Left lung (tissue), 10 donors: ENCODE data around the gene GLT8D2. TPM values are rescaled to one million over a fixed set of nuclear protein-coding genes. Genes with fewer than 3 reads are reported as not detected.

Experiments used
- ATAC-seq: fragments of 200-7000 bp; cut with Tn5 transposase; one replicate; pipeline ENCODE4 v1.9.1; 2020; ENCODE audit warnings: moderate library complexity
- DNase-seq, 4 donors: peaks; one replicate each; pipeline ENCODE4 v3.0.0-alpha.2; 2013 to 2020
- H3K27ac ChIP-seq, 2 donors: fragments of 200-600 bp; sonication (generic) in 1 of 2; one replicate each; pipeline versions ENCODE4 v1.5.0 to v1.8.0; 2020 to 2021
- H3K27me3 ChIP-seq, 2 donors: fragments of 200-600 bp; sonication (generic) in 1 of 2; one replicate each; pipeline versions ENCODE4 v1.5.0 to v1.8.0; 2020 to 2021
- H3K36me3 ChIP-seq, 2 donors: fragments of 200-600 bp; sonication (generic) in 1 of 2; one replicate each; pipeline versions ENCODE4 v1.5.0 to v1.8.0; 2020 to 2021
- H3K4me1 ChIP-seq, 2 donors: fragments of 200-600 bp; one replicate each; pipeline ENCODE4 v1.8.0; 2021
- H3K4me3 ChIP-seq, 2 donors: fragments of 200-600 bp; sonication (generic) in 1 of 2; one replicate each; pipeline versions ENCODE4 v1.5.0 to v1.8.0; 2020 to 2021; ENCODE audit warnings: mild to moderate bottlenecking in 1 of 2
- H3K9me3 ChIP-seq, 2 donors: fragments of 200-600 bp; sonication (generic) in 1 of 2; one replicate each; pipeline versions ENCODE4 v1.5.0 to v1.8.0; 2020 to 2021
- intact Hi-C, 2 donors: fragments of 100-400 bp; cut with DNase I; formaldehyde crosslinking; loops; one replicate each; pipeline versions ENCODE4 v1.11.2 to v1.14.2; 2022
- polyA plus RNA-seq, 6 donors: library from polyadenylated mRNA; unstranded; fragments of 120-200 nt; gene quantifications; one replicate each; pipeline ENCODE4 v1.2.1, GENCODE V29; 2013; ENCODE audit not compliant: insufficient read length in 6 of 6
- total RNA-seq, 2 donors: library from RNA; stranded (reverse); fragmentation: NEBNext Ultra II Directional; extraction: Animal tissue kit (Norgen Biotek cat#: 25700); gene quantifications; one replicate each; pipeline ENCODE4 v1.2.1, GENCODE V29; 2021
- TF ChIP-seq, protein P1 (sequence below), 2 donors: fragments of 200-600 bp; sonication (generic) in 1 of 2; IDR thresholded peaks; one replicate each; pipeline versions ENCODE4 v1.5.0 to v1.8.0; 2021; ENCODE audit warnings: antibody characterized with exemption in 2 of 2
- donor health status: DM: no; HTN: yes; CAD: no.
- donor health status: DM: no; HTN: no; CAD: no.

GLT8D2 gene
- total and polyA plus RNA-seq, 8 donors, result 7.5 to 34.6 (median 25.1) TPM

GRCh38 chr12:103965255-103965589, 84.8 kb downstream of the GLT8D2 start:
- Histone ChIP-seq H3K4me1 (peaks cover 8 to 57% of the 10 kb centered on the region in 2 donors), H3K27ac (peak overlapping the region; percentile 96 to 97), H3K9me3 (no peaks in the 10 kb centered on the region), H3K36me3 (no peaks in the 10 kb centered on the region), H3K4me3 (peak overlapping the region; percentile 86 to 96), H3K27me3 (no peaks in the 10 kb centered on the region)
- intact Hi-C loops, result no loop called here
- DNase-seq (no peak), ATAC-seq (no peak)
- TF ChIP-seq, protein P1, sequence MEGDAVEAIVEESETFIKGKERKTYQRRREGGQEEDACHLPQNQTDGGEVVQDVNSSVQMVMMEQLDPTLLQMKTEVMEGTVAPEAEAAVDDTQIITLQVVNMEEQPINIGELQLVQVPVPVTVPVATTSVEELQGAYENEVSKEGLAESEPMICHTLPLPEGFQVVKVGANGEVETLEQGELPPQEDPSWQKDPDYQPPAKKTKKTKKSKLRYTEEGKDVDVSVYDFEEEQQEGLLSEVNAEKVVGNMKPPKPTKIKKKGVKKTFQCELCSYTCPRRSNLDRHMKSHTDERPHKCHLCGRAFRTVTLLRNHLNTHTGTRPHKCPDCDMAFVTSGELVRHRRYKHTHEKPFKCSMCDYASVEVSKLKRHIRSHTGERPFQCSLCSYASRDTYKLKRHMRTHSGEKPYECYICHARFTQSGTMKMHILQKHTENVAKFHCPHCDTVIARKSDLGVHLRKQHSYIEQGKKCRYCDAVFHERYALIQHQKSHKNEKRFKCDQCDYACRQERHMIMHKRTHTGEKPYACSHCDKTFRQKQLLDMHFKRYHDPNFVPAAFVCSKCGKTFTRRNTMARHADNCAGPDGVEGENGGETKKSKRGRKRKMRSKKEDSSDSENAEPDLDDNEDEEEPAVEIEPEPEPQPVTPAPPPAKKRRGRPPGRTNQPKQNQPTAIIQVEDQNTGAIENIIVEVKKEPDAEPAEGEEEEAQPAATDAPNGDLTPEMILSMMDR (IDR thresholded peaks at IDR 0.05), result no peak

DNA sequence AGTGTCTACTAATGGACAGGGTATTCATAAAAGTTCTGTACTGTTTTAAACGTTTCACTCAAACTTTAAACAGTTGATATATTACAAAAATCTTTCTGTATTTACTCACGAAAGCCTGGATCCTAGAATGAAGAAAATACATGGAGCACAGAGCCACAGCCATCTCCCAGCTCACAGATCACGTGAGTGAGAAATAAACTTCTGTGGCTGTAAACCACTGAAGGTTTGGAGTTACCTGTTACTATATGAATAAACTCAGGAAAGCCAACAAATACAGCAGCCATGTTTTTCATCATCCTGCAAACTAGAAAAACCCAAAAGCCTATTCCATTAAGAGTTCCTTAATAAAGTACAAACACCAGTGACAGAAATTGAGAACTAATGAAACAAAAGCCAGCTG, 85.2 kb downstream of the GLT8D2 start:
- DNase-seq (no peak), ATAC-seq (no peak)
- H3K27ac ChIP-seq, result peak overlapping the region; percentile 96 to 97
- peak overlapping the region; percentile 86 to 96 for H3K4me3 ChIP-seq
- peaks cover 8 to 53% of the 10 kb centered on the region in 2 donors for H3K4me1 ChIP-seq
- no peaks in the 10 kb centered on the region for H3K36me3 ChIP-seq
- no peaks in the 10 kb centered on the region for H3K27me3 ChIP-seq
- TF ChIP-seq, protein P1 (IDR thresholded peaks at IDR 0.05), result no peak
- no peaks in the 10 kb centered on the region for H3K9me3 ChIP-seq
- intact Hi-C loops, result no loop called here

GRCh38 chr12:103962493-103962892, 87.5 kb downstream of the GLT8D2 start:
- intact Hi-C loops, result no loop called here
- Histone ChIP-seq H3K4me1 (peaks cover 8 to 31% of the 10 kb centered on the region in 2 donors), H3K36me3 (no peaks in the 10 kb centered on the region), H3K27ac (no peak overlapping the region), H3K27me3 (no peaks in the 10 kb centered on the region), H3K4me3 (no peak overlapping the region), H3K9me3 (no peaks in the 10 kb centered on the region)
- DNase-seq (no peak), ATAC-seq (no peak)
- TF ChIP-seq, protein P1 (IDR thresholded peaks at IDR 0.05), result no peak

DNA sequence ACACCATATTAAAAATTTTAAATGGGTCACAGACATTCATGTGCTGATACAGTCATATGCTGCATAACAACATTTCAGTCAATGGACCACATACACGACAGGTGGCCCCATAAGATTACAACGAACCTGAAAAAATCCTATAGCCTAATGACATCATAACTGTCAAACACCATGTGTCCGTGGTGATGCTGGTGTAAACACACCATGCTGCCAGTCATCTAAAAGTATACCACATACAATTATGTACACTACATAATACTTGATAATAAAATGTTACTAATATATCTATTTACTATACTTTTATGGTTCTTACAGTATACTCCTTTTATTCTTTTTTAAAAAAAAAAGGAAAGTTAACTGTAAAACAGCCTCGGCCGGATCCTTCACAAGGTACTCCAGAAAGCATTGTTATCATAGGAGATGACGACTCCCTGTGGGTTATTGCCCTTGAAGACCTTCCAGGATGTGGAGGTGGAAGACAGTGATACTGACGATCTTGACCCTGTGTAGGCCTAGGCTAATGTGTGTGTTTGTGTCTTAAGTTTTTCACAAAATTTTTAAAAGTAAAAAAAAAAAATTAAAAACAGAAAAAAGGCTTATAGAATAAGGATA, 89.3 kb downstream of the GLT8D2 start:
- DNase-seq (no peak), ATAC-seq (no peak)
- Histone ChIP-seq H3K27me3 (no peaks in the 10 kb centered on the region), H3K9me3 (no peaks in the 10 kb centered on the region), H3K36me3 (no peaks in the 10 kb centered on the region), H3K4me3 (no peak overlapping the region), H3K27ac (no peak overlapping the region), H3K4me1 (peaks cover 8 to 27% of the 10 kb centered on the region in 2 donors)
- TF ChIP-seq, protein P1 (IDR thresholded peaks at IDR 0.05), result no peak
- intact Hi-C loops, result no loop called here

- DNase-seq, result no peak
- Histone ChIP-seq H3K36me3 (peaks cover 0 to 8% of the 10 kb centered on the region in 2 donors), H3K27me3 (no peaks in the 10 kb centered on the region), H3K9me3 (no peaks in the 10 kb centered on the region), H3K4me1 (peaks cover 0 to 23% of the 10 kb centered on the region in 2 donors), H3K4me3 (no peak overlapping the region), H3K27ac (no peak overlapping the region)
- no peak for ATAC-seq
- TF ChIP-seq, protein P1 (IDR thresholded peaks at IDR 0.05), result no peak
- intact Hi-C loops, result no loop called here
Measured at GRCh38 chr12:103958621-103959020, 91.4 kb downstream of the GLT8D2 start.
